ENCODE data around the gene YIPF2. TPM values are rescaled to one million over a fixed set of nuclear protein-coding genes. Genes with fewer than 3 reads are reported as not detected.

YIPF2 gene
- total RNA-seq, 2 donors from 2014 or later = 27.1 to 45.7 TPM

- DNase-seq (ENCODE audit: low spot score in 2 of 2) (no peak), ATAC-seq (no peak)
- Mint-ChIP-seq H3K27ac (no peak overlapping the region), H3K36me3 (no peaks in the 10 kb centered on the region), H3K9me3 (no peaks in the 10 kb centered on the region)
Measured at GRCh38 chr19:10920288-10920655, 8.2 kb downstream of the YIPF2 start.

DNA sequence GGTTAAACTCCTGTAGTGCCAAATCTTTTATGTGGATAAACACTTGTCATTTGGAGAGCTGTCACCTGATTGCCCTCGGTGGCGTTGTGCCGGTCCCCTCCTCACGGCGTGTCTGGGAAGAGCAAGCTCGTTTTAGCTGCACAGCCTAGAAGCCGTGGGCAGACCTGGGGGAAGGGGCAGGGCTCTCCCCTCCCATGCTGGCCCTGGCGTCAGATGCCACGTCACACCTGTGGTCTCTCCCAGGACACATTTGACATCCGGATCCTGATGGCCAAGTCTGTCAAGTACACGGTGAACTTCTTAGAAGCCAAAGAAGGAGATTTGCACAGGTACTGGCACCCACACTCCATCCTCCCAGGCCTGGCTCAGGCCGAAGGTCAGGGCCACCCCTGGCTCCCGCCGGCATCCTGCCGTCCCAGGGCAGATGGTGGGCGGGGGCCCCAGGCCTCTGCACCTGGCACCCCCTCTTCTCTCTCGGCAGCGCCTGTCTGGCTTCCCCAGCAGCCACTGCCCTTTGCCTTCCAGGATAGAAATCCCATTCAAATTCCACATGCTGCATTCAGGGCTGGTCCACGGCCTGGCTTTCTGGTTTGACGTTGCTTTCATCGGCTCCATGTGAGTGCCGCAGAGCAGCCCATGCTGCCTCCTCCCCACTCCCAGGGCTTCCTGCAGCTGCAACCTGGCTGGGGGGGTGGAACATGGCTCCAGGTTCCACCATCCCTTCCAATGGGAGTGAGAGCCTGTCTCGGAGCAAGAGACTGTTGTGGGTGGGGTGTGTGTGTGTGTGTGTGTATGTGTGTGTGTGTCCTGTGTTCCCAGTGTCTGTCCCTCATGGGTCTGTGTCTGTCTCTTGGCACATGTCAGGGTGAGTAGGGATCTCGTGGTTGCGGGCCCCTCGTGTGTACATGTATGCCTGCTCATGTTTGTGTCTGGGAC, 8.8 kb downstream of the YIPF2 start:
- no peak for DNase-seq (ENCODE audit: low spot score in 2 of 2)
- no peaks in the 10 kb centered on the region for H3K9me3 Mint-ChIP-seq
- H3K27ac Mint-ChIP-seq = no peak overlapping the region
- ATAC-seq = no peak
- H3K36me3 Mint-ChIP-seq = no peaks in the 10 kb centered on the region

DNA sequence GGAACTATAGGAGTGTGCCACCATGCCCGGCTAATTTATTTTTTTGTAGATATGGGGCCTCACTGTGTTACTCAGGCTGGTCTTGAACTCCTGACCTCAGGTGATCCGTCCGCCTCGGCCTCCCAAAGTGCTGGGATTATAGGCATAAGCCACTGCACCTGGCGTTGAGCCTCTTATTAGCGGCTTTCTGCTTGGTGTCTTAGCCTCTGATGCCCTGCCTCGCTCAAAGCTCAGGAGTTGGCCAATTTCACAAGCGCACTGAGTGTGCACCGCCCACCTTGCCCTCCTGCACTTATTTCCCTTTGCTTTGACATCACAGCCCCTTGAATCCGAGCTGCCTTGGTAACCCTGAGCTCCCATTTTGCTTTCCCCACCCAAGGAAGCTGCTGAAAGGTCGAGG, 10.1 kb downstream of the YIPF2 start:
- peak overlapping the region in 1 of 2 donors; percentile 74 for H3K27ac Mint-ChIP-seq
- ATAC-seq (no peak), DNase-seq (ENCODE audit: low spot score in 2 of 2) (no peak)
- H3K36me3 Mint-ChIP-seq = no peaks in the 10 kb centered on the region
- H3K9me3 Mint-ChIP-seq = no peaks in the 10 kb centered on the region

GRCh38 chr19:10916602-10917001, 11.8 kb downstream of the YIPF2 start:
- no peaks in the 10 kb centered on the region for H3K36me3 Mint-ChIP-seq
- no peak for DNase-seq (ENCODE audit: low spot score in 2 of 2)
- H3K27ac Mint-ChIP-seq = no peak overlapping the region
- no peak for ATAC-seq
- no peaks in the 10 kb centered on the region for H3K9me3 Mint-ChIP-seq

GRCh38 chr19:10915130-10916091, 13.0 kb downstream of the YIPF2 start:
- Mint-ChIP-seq H3K27ac (peak overlapping the region in 1 of 2 donors; percentile 66), H3K9me3 (no peaks in the 10 kb centered on the region), H3K36me3 (no peaks in the 10 kb centered on the region)
- ATAC-seq = peak in 1 of 2 donors; percentile 26
- no peak for DNase-seq (ENCODE audit: low spot score in 2 of 2)

DNA sequence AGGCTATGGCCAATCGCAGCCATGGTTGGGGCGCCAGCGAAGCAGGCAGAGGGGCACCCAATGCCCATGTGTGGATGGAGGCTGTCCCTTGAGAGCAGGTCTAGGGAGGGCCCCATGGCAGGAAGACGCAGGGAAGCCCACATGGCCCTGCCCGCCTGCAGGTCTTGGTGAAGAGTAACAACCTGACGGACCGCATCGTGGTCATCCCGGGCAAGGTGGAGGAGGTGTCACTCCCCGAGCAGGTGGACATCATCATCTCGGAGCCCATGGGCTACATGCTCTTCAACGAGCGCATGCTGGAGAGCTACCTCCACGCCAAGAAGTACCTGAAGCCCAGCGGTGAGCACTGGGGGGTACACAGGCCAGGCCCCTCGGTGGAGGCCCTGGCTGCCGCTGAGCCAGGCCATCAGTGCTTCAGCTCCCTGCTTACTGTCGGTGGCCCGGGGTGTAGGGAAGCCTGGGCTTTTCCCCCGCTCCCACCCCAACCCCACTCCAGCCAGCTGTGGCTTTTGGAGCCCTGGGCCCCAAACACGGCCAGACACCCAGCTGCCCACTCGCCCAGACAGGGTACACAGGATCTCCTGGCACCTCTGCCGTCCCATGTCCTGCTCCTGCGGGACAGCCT, 14.6 kb downstream of the YIPF2 start:
- peak in 1 of 2 donors; percentile 19 for ATAC-seq
- Mint-ChIP-seq H3K27ac (no peak overlapping the region), H3K9me3 (no peaks in the 10 kb centered on the region), H3K36me3 (no peaks in the 10 kb centered on the region)
- no peak for DNase-seq (ENCODE audit: low spot score in 2 of 2)

- Mint-ChIP-seq H3K27ac (peak overlapping the region in 1 of 2 donors; percentile 50), H3K9me3 (no peaks in the 10 kb centered on the region), H3K36me3 (no peaks in the 10 kb centered on the region)
- ATAC-seq (no peak), DNase-seq (ENCODE audit: low spot score in 2 of 2) (no peak)
Measured at GRCh38 chr19:10912619-10913018, 15.8 kb downstream of the YIPF2 start.

DNA sequence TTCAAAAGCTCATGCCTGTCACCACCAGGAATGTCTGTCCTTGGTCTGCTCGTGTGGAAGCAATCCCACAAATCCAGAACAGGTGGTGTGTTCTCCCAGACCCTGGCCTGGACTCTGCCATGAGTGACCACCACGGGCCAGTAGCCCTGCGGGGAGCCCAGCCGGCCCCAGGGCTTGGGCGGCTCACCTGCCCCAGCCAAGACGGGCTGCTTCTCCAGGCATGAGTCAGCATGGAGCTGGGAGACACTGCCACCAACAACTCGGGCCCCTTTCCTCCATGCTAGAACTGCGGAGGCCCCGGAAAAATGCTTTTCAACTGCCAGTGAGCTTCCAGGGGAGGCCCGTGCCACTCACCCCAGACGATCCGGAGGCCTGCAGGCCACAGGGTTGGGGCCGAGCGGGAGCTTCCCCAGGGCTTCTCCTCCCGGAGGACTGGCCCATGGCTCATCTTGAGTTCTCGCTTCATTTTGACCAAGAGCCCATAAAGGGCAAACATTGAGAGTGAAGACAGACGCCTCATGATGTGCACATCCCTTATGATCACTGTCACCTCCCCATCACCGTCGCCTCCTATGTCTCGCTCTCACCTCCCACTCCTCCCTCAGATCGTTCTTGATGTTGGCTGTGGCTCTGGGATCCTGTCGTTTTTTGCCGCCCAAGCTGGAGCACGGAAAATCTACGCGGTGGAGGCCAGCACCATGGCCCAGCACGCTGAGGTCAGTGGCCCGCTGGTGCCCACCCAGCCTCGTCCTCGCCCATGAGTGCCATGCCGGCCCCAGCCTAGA, 16.7 kb downstream of the YIPF2 start:
- Mint-ChIP-seq H3K9me3 (no peaks in the 10 kb centered on the region), H3K27ac (peak overlapping the region; percentile 66 to 67), H3K36me3 (no peaks in the 10 kb centered on the region)
- ATAC-seq = no peak
- DNase-seq (ENCODE audit: low spot score in 2 of 2) = no peak

DNA sequence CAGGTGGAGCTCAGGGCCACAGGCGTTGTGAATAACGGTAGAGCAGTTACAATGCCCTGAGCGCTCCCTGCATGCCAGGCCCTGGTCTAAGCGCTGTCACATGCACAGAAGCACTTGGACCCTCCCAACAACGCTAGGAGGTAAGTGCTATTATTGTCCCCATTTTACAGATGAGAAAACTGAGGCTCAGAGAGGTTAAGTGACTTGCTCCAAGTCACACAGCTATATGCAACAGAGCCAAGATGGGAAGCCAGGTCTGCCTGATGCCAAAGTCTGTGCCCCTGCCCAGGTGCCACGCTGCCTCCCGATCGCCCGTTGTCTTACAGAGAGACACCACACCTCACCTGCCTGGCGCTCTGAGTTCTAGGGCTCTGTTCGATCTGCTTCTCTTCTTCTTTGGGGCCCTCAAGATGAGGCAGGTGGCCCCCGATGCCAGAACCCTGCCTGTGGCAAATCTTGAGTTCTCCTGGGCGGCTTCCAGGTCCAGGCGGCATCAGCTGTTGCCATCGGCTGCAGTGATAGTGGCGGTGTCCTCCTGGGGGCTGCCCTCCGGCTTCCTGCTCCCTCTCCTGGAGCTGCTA, 20.0 kb downstream of the YIPF2 start:
- no peaks in the 10 kb centered on the region for H3K36me3 Mint-ChIP-seq
- no peaks in the 10 kb centered on the region for H3K9me3 Mint-ChIP-seq
- H3K27ac Mint-ChIP-seq = no peak overlapping the region
- DNase-seq (ENCODE audit: low spot score in 2 of 2) (no peak), ATAC-seq (no peak)

GRCh38 chr19:10907925-10908324, 20.5 kb downstream of the YIPF2 start:
- no peak overlapping the region for H3K27ac Mint-ChIP-seq
- H3K36me3 Mint-ChIP-seq = no peaks in the 10 kb centered on the region
- no peaks in the 10 kb centered on the region for H3K9me3 Mint-ChIP-seq
- no peak for DNase-seq (ENCODE audit: low spot score in 2 of 2)
- ATAC-seq = no peak

DNA sequence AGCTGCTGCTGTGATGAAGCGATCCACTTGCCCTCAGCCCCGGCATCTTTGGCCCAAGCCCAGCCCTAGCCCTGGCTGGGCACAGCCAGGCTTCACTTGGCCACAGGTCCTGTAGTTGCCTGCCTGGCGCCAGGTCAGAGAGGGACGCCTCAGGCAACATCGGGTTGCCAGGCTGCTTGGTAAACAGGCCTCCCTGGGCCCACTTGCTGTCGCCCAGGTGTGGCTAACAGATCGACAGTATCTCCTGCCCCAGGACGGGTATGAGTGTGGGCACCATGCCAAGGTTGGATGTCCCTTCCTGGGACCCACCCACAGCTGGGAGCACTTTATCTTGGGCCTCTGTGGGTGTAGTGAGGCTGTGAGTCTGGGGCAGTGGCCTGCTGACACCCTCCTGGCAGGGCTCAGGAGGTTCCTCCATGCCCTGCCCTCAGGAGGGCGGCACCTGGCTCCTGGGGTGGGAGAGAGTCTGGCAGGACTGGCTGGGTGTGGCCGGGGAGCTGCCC, 29.2 kb downstream of the YIPF2 start:
- Mint-ChIP-seq H3K27ac (peak overlapping the region in 1 of 2 donors; percentile 29), H3K9me3 (no peaks in the 10 kb centered on the region), H3K36me3 (no peaks in the 10 kb centered on the region)
- DNase-seq (ENCODE audit: low spot score in 2 of 2) (no peak), ATAC-seq (no peak)

DNA sequence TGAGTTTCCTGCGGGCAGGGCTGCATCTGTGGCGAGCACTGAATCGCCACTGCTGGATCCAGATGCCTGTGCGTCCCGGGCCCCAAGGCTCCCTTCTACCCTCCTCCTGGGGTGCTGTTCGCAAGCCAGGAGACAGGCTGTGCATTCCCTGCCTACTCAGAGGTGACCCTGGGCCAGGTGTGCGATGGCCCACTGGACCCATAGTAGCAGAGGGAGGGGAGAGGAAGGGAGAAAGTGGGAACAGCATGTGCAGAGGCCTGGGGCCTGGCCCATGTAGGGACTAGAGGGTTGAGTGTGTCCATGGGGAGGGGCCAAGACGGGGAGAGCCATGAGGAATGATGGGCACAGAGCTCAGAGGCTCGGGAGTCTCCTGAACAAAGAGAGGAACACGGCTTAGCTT, 29.8 kb downstream of the YIPF2 start:
- no peak for DNase-seq (ENCODE audit: low spot score in 2 of 2)
- no peaks in the 10 kb centered on the region for H3K9me3 Mint-ChIP-seq
- H3K36me3 Mint-ChIP-seq = no peaks in the 10 kb centered on the region
- peak overlapping the region in 1 of 2 donors; percentile 65 for H3K27ac Mint-ChIP-seq
- no peak for ATAC-seq

DNA sequence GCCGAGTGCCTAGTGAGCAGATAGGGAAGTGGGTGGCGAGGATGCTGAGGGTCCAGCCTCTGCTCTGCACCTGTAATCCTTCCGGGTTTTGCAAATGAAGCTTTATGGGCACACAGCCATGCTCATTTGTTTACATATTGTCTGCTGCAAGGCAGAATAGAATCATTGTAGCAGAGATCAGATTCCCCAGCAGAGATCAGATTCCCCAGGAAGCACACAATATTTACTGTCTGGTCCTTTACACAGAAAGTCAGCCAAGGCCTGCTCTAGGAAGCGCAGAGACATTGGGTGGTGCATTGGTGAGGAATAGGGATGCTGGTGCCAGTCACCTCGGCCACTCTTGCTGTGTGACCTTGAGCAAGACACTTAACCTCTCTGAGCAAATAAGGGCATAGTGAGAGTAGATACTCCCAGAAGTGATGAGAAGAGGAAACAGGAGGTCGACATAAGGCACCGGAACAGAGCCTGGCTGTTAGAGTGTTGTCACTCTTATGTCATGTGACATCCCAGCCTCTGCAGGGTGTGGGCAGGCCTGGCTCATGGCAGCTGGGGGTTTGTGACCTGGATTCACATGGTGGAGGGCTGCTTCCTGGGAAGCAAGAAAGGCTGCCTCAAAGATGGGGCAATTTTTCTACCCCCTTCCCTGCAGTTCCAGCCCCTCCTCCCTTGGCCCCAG, 31.4 kb downstream of the YIPF2 start:
- Mint-ChIP-seq H3K27ac (peak overlapping the region; percentile 58 to 75), H3K9me3 (no peaks in the 10 kb centered on the region), H3K36me3 (no peaks in the 10 kb centered on the region)
- DNase-seq (ENCODE audit: low spot score in 2 of 2) = no peak
- peak in 1 of 2 donors; percentile 66 for ATAC-seq

- DNase-seq (ENCODE audit: low spot score in 2 of 2) (no peak), ATAC-seq (no peak)
- Mint-ChIP-seq H3K36me3 (no peaks in the 10 kb centered on the region), H3K27ac (no peak overlapping the region), H3K9me3 (no peaks in the 10 kb centered on the region)
Measured at GRCh38 chr19:10895920-10896319, 32.5 kb downstream of the YIPF2 start.

- Mint-ChIP-seq H3K27ac (no peak overlapping the region), H3K9me3 (no peaks in the 10 kb centered on the region), H3K36me3 (no peaks in the 10 kb centered on the region)
- DNase-seq (ENCODE audit: low spot score in 2 of 2) = no peak
- ATAC-seq = no peak
Measured at GRCh38 chr19:10895363-10895762, 33.1 kb downstream of the YIPF2 start.

Measured in activated naive CD4-positive, alpha-beta T cell treated with anti-CD3 and anti-CD28 coated beads, Interleukin-2, amount 50 U/mL, for 72 hours (primary cell).